Hepatocyte (in vitro differentiated cells): ENCODE measurements around the gene KEAP1. TPM values are rescaled to one million over a fixed set of nuclear protein-coding genes. Genes with fewer than 3 reads are reported as not detected.
"Not testable (repeated sequence)": the region's sequence is repeated elsewhere in the genome, so short reads cannot be mapped to it uniquely, and the experiment has no call there.

Source experiments
- DNase-seq: peaks from one replicate; pipeline ENCODE4 v3.0.0-alpha.2; 2016; ENCODE audit warnings: low spot score
- H2AFZ ChIP-seq: fragments of 200-600 bp; sonication (generic); 2 replicates; pipeline ENCODE4 v1.6.0; 2016; ENCODE audit warnings: antibody characterized with exemption, mild to moderate bottlenecking
- H3K27ac ChIP-seq: fragments of 200-600 bp; sonication (generic); 2 replicates; pipeline ENCODE4 v1.5.1; 2016; ENCODE audit warnings: mild to moderate bottlenecking
- H3K27me3 ChIP-seq: fragments of 200-600 bp; sonication (generic); 2 replicates; pipeline ENCODE4 v1.6.1; 2016
- H3K36me3 ChIP-seq: fragments of 200-600 bp; sonication (generic); replicated peaks from 2 replicates; pipeline ENCODE4 v1.5.1; 2016; ENCODE audit warnings: low read depth; ENCODE audit not compliant: insufficient read depth
- H3K4me1 ChIP-seq: fragments of 200-600 bp; sonication (generic); 2 replicates; pipeline ENCODE4 v1.5.1; 2016; ENCODE audit warnings: mild to moderate bottlenecking, moderate library complexity; ENCODE audit not compliant: insufficient read depth
- H3K4me2 ChIP-seq: fragments of 200-600 bp; sonication (generic); 2 replicates; pipeline ENCODE4 v1.6.0; 2016
- H3K4me3 ChIP-seq: fragments of 200-600 bp; sonication (generic); 2 replicates; pipeline ENCODE4 v1.5.1; 2016; ENCODE audit warnings: mild to moderate bottlenecking
- H3K79me2 ChIP-seq: fragments of 200-600 bp; sonication (generic); 2 replicates; pipeline ENCODE4 v1.6.0; 2017; ENCODE audit warnings: mild to moderate bottlenecking
- H3K9me2 ChIP-seq: fragments of 200-600 bp; sonication (generic); replicated peaks from 2 replicates; pipeline ENCODE4 v1.6.0; 2017; ENCODE audit warnings: mild to moderate bottlenecking; ENCODE audit not compliant: insufficient read depth
- H3K9me3 ChIP-seq: fragments of 200-600 bp; sonication (generic); 2 replicates; pipeline ENCODE4 v1.5.1; 2016; ENCODE audit warnings: low read depth, mild to moderate bottlenecking
- H4K20me1 ChIP-seq: fragments of 200-600 bp; sonication (generic); 2 replicates; pipeline ENCODE4 v1.6.0; 2016; ENCODE audit warnings: mild to moderate bottlenecking; ENCODE audit not compliant: insufficient read depth, poor library complexity, severe bottlenecking
- EZH2 ChIP-seq: fragments of 200-600 bp; sonication (generic); IDR thresholded peaks from 2 replicates; pipeline ENCODE4 v1.6.1; 2016; ENCODE audit warnings: antibody characterized with exemption, mild to moderate bottlenecking, borderline replicate concordance
- EZH2phosphoT487 ChIP-seq: fragments of 200-600 bp; sonication (generic); IDR thresholded peaks from one replicate; pipeline ENCODE4 v1.6.1; 2018; ENCODE audit warnings: antibody characterized with exemption, mild to moderate bottlenecking, low read depth, moderate library complexity; ENCODE audit not compliant: unreplicated experiment, severe bottlenecking
- WGBS: methylation state at CpG from one replicate; pipeline ENCODE4 v1.1.6; 2016; ENCODE audit warnings: low lambda C conversion rate; ENCODE audit errors: missing lambda C conversion rate; 5-methylcytosine and 5-hydroxymethylcytosine counted together
- polyA plus RNA-seq: library from polyadenylated mRNA; unstranded; fragments of >200 nt; fragmentation: Nextera tagmentation; extraction: Ambion mirVana; gene quantifications from 2 replicates; pipeline ENCODE4 v1.2.1, GENCODE V29; 2016
- total RNA-seq: library from RNA; depleted of rRNA; stranded (reverse); fragments of >200 nt; gene quantifications from 2 replicates; pipeline ENCODE4 v1.2.3, GENCODE V29; 2014
- TF ChIP-seq, protein P1 (sequence below): fragments of 200-600 bp; sonication (generic); IDR thresholded peaks from 2 replicates; pipeline ENCODE4 v1.5.1; 2016; ENCODE audit warnings: antibody characterized with exemption, mild to moderate bottlenecking; ENCODE audit not compliant: poor library complexity

KEAP1 gene
- 47.2 and 48.2 TPM in 2 replicates for total RNA-seq
- polyA plus RNA-seq: 44.7 and 66.8 TPM in 2 replicates

GRCh38 chr19:10503002-10503789 lies at the start of gene KEAP1:
Gene KEAP1, minus strand, starts transcription at chr19:10503356. Its CDS starts 3,323 bp downstream, at chr19:10500033.
- Histone ChIP-seq H3K27me3 (no peaks in the 10 kb centered on the region), H3K36me3 (no peaks in the 10 kb centered on the region), H3K4me2 (peak within 1 kb of the TSS; percentile 97), H3K9me2 (no peaks in the 10 kb centered on the region), H3K4me3 (peak within 1 kb of the TSS; percentile 97), H3K4me1 (peaks cover 10% of the 10 kb centered on the region), H2AFZ (peak within 1 kb of the TSS; percentile 100), H4K20me1 (no peaks in the 10 kb centered on the region), H3K27ac (peak within 1 kb of the TSS; percentile 99), H3K9me3 (no peaks in the 10 kb centered on the region), H3K79me2 (peaks cover 37% of the 10 kb centered on the region)
- 10% methylated on average over 41 of the region's 73 CpGs for WGBS
- no peak for TF ChIP-seq EZH2
- TF ChIP-seq, protein P1, sequence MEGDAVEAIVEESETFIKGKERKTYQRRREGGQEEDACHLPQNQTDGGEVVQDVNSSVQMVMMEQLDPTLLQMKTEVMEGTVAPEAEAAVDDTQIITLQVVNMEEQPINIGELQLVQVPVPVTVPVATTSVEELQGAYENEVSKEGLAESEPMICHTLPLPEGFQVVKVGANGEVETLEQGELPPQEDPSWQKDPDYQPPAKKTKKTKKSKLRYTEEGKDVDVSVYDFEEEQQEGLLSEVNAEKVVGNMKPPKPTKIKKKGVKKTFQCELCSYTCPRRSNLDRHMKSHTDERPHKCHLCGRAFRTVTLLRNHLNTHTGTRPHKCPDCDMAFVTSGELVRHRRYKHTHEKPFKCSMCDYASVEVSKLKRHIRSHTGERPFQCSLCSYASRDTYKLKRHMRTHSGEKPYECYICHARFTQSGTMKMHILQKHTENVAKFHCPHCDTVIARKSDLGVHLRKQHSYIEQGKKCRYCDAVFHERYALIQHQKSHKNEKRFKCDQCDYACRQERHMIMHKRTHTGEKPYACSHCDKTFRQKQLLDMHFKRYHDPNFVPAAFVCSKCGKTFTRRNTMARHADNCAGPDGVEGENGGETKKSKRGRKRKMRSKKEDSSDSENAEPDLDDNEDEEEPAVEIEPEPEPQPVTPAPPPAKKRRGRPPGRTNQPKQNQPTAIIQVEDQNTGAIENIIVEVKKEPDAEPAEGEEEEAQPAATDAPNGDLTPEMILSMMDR: no peak
- no peak for TF ChIP-seq EZH2phosphoT487
- peak; percentile 52 for DNase-seq

DNA sequence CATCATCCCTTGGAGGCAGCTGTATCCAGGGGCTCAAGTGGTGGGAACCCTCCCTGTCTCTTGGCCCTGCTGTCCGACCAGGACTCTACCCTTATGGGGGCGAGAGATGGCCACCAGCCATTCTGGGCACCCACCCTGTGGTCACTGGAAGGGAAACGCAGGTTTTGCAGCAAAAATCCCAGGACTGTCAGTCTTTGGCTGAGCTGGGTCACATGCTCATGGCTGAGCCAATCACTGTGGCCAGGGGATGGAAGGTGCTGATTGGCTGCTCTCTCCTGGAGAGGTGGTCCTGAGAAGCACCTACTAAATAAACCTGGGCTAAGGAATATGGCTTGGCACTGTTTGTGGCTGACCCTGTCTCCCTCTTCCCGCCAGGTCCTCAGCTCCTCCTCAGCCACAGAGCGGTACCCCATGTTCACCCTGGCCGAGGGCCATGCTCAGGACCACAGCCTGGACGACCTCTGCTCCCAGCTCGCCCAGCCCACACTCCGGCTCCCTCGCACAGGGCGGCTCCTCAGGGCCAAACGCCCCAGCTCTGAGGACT lies 49.4 kb upstream of the KEAP1 start:
- no peaks in the 10 kb centered on the region for H3K36me3 ChIP-seq
- no peaks in the 10 kb centered on the region for H3K9me2 ChIP-seq
- DNase-seq: no peak
- no peaks in the 10 kb centered on the region for H3K27me3 ChIP-seq
- 91% methylated on average over 12 of the region's 12 CpGs for WGBS
- H3K4me2 ChIP-seq: no peak overlapping the region
- no peaks in the 10 kb centered on the region for H4K20me1 ChIP-seq
- H3K4me3 ChIP-seq: no peak overlapping the region
- H2AFZ ChIP-seq: no peak overlapping the region
- no peaks in the 10 kb centered on the region for H3K9me3 ChIP-seq
- no peaks in the 10 kb centered on the region for H3K79me2 ChIP-seq
- no peak overlapping the region for H3K27ac ChIP-seq
- no peaks in the 10 kb centered on the region for H3K4me1 ChIP-seq
- TF ChIP-seq, protein P1: no peak
- TF ChIP-seq EZH2 (no peak), EZH2phosphoT487 (no peak)

DNA sequence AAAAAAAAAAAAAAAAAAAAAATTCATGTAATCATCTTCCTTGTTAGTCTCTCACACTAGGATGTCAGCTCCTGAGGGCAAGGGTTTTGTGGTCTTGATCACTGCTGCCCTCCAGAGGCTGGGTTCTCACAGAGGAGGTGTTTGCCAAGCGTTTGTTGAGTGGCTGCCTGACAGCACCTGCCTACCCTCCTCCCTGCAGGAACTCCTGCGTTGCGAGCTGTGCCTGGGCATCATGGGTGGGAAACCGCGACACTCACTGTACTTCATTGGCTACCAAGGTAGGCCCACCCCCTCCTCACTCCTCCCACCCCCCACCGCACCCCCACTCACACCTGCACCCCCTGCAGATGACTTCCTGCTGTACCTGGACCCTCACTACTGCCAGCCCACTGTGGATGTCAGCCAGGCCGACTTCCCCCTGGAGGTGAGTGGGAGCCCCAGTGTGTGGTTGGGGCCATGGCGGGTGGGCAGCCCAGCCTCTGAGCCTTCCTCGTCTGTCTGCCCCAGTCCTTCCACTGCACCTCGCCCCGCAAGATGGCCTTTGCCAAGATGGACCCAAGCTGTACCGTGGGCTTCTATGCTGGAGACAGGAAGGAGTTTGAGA lies 48.6 kb upstream of the KEAP1 start:
- no peaks in the 10 kb centered on the region for H3K9me3 ChIP-seq
- H4K20me1 ChIP-seq: no peaks in the 10 kb centered on the region
- DNase-seq: no peak
- no peaks in the 10 kb centered on the region for H3K27me3 ChIP-seq
- H3K4me3 ChIP-seq: no peak overlapping the region
- H3K4me2 ChIP-seq: no peak overlapping the region
- TF ChIP-seq EZH2phosphoT487: no peak
- TF ChIP-seq, protein P1: peak; percentile 6
- H3K79me2 ChIP-seq: no peaks in the 10 kb centered on the region
- H3K4me1 ChIP-seq: no peaks in the 10 kb centered on the region
- H3K36me3 ChIP-seq: no peaks in the 10 kb centered on the region
- WGBS: 97% methylated on average over 12 of the region's 12 CpGs
- no peak overlapping the region for H2AFZ ChIP-seq
- H3K9me2 ChIP-seq: no peaks in the 10 kb centered on the region
- no peak overlapping the region for H3K27ac ChIP-seq

GRCh38 chr19:10551006-10551405 lies 47.9 kb upstream of the KEAP1 start:
- H4K20me1 ChIP-seq, H3K9me2 ChIP-seq, H3K9me3 ChIP-seq, H3K4me3 ChIP-seq, H3K79me2 ChIP-seq, H3K4me1 ChIP-seq, H3K27ac ChIP-seq, H3K27me3 ChIP-seq, DNase-seq, H2AFZ ChIP-seq, H3K36me3 ChIP-seq, H3K4me2 ChIP-seq: not testable (repeated sequence)
- 92% methylated on average over 9 of the region's 9 CpGs for WGBS
